Measurements from ENCODE around the gene B3GNT7. TPM values are rescaled to one million over a fixed set of nuclear protein-coding genes. Genes with fewer than 3 reads are reported as not detected.
"Not testable (repeated sequence)": the region's sequence is repeated elsewhere in the genome, so short reads cannot be mapped to it uniquely, and the experiment has no call there.

Gene B3GNT7
- total RNA-seq, 1 donor from 2014 or later = 2.8 TPM

DNA sequence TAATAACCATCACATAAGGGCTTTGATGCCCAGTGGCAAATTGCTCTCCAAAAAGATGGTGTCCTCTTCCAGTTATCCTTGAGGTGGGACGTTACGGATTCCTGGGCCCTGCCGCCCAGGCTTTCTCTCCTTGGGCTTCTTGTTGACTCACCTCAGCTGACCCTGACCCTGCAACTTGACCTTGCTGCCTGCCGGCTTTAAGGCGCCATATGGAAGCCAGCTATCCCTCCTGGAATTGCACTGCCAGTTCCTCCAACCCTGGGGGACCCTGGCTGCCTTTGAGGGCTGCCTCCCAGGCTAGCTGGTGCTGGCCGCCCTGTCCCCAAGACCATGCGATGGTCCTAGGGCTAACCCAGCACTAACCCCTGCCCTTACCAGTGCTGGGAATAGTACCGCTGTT is 28.3 kb upstream of the B3GNT7 start:
- DNase-seq = no peak

DNA sequence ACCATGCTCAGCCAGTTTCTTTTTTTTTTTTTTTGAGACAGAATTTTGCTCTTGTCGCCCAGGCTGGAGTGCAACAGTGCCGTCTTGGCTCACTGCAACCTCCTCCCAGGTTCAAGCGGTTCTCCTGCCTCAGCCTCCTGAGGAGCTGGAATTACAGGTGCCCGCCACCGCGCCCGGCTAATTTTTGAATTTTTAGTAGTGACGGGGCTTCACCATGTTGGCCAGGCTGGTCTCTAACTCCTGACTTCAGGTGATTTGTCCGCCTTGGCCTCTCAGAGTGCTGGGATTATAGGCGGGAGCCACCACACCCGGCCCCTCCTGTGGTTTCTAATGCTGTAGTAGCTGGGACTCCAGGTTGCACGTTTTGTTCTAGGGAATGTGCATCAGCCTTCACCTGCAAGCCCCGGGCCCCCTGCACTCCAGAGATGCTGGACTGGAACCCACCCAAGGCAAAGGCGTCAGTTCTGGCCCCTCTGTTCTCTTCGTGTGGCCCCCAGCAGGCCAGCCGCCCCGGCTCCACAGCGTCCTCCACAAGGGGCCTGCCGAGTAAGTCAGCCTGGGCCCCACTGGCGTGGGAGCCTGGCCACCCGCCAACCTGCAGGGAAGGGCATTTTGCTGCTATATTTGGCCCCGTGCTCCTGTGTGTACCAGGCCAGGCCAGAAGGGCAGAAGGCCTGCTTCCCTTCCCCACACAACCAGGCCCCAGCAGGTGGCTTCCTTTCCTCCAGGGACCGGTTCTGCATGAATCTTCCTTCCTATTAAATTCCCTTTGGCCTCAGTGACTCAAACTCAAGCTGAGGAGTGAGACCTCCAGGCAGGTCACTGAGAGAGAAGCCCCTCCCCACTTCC is 25.7 kb upstream of the B3GNT7 start:
- no peak for DNase-seq

DNA sequence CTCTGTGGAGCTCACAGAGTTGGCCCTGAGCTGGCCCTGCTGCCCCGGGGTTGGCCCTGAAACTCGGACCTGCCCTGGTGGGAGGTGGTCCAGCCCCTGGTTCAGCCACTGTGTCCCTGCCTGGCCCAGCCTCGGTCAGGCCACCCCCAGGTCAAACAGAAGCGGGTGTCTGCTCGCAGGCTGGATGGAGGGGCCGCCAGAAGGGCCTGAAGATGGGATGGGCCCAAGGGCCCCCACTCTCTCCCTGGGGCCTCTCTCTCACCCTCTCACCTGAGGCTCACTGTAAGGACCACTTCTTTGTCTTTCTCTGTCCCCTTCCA is 25.1 kb upstream of the B3GNT7 start:
- DNase-seq = no peak

DNA sequence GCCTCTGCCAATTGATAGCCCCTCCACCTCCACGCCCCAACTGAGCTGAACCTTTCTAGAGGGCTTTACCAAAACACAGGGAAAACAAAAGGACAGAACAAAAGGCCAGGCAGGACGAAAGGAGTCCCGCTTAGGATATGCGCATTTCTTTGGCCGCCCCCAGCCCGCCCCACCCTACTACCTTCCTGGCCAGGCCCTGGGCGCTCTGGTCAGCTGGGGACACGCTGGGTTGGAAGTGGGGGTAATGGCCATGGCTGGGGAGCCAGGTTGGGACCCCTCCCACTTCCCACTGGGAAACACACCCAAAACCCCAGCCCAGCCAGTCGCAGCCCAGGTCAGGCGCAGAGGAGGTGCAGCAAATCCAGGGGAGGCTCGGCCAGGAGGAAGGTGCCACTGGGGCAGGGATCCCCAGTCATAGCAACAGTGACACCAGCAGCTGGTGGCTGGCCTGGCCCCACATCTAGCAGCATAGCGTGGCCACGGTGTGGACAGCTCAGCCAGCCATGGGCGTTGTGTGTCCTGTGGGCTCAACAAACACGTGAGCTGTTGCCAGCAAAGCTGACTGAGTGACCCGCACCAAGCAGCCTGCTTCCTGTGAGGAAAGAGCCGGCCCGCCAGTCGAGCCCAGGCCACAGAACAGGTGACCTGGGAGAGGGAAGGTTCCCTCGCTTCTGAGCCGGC is 24.6 kb upstream of the B3GNT7 start:
- no peak for DNase-seq

DNA sequence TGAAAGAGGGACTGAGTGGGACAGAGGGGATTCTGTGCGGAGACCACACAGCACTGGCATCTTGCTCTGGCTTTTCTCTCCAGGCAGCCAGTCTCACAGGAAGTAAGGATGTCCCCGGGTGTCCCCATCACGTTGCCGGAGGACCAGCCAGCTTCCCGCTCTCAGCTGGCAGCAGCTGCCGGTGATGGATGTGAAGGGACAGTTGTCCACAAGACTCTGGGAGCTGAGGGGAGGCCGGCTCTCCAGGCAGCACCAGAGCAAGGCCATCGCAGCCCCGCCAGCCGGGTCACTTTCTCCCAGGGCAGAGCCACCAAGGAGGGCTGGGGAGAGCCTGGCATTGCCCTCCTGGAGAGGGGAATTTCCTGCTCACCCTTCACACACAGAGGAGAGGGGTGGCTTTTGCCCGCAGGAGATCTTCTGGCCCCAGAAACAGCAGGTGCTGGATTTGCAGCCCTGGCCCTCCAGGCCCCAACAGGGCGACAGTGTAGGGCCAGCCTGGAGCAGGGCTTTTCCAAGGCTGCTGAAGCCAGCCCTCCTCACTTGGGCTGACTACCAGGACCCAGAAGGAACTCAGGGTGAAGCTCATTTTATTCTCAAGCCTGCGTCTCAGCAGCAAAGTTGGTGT is 24.0 kb upstream of the B3GNT7 start:
- DNase-seq = peak; percentile 53

DNA sequence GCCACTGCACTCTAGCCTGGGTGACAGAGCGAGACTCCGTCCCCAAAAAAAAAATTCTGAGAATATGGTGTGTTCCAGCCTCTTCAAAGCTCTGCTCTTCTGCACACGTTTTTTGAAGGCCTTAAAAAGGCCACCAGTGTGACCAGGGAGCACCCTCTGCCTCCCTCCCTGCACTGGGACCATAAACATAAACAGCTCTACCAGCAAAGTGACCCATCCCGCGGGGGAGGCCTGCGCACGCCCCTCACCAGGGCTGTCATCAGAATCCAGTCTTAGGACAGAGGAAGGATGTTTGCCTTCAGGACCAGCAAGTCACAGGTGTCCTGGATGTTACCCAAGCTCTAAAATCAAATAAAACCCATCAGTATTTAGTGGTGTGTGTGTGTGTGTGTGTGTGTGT is 23.2 kb upstream of the B3GNT7 start:
- no peak for DNase-seq

DNA sequence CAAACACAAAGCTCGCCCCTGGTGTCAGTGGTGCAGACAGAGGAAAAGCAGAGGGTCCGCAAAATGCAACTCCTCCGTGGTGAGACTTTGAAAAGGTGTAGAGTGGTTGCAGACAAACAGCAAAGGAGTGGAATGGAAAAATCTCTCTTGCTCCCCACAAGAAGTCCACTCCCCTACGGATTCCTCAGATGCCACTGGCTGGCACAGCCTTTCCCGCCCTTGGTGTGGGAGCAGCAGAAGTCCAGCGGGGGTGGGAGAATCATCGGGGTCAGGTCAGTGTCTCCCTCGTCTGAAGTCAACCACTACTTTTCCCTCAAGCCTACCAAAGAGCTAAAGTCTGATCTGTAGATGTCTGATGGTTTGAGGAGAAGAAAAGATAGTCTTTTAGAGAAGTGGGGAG is 22.3 kb upstream of the B3GNT7 start:
- no peak for DNase-seq

DNA sequence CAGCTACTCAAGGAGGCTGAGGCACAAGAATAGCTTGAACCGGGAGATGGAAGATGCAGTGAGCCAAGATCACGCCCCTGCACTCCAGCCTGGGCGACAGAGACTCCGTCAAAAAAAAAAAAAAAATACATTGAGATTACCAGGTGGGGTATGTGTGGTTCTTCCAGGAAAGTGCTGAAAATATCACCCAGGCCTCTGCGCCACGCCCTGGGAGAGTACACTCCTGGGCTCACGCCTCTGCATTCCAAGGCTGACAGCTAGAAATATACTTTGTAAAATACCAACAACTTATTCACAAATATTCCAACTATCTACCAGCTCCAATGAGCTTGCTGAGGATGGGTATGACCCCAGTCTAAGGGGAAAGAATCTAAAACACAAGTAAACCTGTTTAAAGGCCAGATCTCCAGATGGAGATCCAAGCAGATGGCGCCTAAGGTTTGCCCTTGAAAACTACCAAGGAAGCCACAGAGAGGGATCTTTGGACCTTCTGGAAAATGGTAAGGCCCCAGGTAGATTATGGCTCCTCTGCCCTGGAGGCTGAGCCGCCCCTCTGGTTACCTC is 21.6 kb upstream of the B3GNT7 start:
- no peak for DNase-seq

DNA sequence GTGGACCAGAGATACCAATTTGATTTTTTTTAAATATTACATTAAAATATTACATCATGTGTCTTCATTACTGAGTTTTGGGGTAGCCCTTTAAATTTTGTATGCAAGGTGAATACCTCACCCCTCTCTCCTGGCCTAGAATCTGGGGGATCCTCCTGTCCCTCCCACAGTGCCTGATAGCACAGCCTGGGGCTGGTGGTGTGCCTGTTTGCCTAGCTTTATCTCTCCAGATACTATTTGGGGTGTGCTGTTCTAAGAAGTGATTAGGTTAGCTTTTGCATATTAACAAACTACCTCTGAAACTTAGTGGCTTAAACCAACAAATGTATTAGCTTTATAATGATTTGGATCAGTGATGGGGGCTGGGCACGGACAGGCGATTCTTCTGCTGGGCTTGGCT is 20.7 kb upstream of the B3GNT7 start:
- DNase-seq = no peak

DNA sequence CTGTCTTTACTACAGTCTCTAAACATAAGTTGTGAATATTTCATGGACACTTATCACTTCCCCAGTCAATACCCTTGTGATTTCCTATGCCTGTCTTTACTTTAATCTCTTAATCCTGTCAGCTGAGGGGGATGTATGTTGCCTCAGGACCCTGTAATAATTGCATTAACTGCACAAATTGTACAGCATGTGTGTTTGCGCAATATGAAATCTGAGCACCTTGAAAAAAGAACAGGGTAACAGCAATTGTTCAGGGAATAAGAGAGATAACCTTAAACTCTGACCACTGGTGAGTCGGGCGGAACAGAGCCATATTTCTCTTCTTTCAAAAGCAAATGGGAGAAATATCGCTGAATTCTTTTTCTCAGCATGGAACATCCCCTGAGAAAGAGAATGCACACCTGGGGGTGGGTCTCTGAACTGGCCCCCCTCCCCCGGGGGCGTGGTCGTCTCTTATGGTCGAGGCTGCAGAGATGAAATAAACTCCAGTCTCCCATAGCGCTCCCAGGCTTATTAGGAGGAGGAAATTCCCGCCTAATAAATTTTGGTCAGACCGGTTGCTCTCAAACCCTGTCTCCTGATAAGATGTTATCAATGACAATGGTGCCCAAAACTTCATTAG is 19.4 kb upstream of the B3GNT7 start:
- not testable (repeated sequence) for DNase-seq

DNA sequence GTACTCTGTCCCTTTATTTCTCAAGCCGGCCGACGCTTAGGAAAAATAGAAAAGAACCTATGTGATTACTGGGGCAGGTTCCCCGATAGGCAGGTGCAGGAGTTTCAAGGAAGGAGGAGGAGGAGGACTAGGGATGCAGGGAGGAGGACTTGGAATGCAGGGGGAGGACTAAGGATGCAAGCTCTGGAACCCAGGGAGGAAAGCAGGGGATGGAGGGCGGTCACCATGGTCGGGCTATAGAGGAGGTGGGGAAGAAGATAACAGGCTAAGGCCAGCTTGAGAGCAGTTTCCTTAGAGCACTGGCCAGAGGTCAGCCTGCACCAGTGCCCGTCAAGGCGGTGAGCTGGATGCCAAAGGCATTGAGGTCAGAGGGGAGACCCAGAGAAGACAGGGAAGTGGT is 18.7 kb upstream of the B3GNT7 start:
- DNase-seq = no peak

DNA sequence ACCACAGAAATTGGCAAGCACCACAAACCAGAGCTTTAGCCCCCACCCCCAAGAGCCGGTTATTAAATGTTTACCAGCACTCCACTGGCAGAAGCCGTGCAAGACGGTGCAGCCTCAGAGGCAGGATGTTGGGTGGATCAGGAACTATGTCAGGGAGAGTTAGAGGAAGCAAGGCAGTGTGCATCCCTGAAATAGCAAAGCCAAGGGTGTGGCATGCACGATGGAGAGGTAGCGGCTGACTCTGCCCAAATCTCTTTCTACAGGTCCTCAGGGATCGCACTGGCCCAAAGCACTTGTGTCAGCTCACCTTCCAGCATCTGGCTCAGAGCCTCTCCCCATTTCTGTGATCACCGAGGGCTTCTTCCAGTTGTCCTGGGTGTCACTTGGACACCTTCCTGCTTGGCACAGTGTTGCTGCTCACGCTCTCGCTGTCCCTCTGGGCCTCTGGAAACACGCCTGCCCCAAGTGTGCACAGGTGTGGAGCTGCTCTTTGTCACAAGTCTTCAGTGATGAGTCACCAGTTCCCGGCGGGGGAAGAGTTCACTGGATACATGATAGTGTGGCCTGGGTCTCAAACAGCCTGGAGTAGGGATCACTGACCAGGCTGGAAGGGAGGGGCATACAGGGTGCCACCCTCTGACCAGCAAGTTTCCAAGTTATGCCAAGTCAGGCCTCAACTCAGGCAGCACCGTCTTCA is 17.3 kb upstream of the B3GNT7 start:
- DNase-seq = no peak

DNA sequence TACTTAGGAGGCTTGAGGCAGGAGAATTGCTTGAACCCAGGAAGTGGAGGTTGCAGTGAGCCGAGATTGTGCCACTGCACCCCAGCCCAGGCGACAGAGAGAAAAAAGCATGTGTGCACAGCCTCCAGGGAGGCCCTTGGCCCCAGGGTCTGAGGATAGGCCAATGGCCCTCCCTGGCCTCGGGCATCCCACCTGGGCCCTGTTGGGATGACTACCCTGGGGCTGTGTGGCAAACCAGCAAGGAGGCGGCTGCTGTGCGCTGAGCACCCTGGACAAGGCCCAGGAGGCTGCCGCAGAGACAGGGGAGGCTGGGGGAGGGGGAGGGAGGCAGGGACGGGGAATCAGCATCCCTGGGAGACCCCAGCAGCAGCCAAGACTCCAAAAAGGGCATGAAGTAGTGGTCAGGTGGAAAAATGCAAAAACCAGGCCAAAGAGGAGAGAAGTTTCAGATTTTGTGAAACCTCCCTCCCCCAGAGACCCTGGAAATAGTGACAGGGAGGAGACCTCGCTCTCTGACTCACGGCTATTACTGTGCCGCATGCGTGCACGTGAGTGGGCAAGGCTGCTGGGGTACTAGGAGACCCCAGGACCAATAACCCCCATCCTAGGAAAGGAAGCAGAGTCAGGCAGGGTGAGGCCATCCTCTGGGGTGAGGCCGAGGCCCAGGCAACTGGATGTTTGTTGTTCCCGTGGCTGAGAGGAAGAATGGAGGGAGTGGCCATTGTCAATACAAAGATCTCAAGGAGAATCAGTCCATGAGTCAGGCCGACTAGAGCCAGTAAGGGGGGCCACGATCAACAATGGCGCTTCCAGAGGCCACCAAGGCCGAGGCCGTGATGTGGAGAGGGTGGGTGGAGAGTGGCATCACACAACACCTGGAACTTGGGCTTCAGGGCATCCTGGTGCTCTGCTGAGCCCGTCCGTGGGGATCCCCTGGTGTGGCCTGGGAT is 16.0 kb upstream of the B3GNT7 start:
- no peak for DNase-seq

DNA sequence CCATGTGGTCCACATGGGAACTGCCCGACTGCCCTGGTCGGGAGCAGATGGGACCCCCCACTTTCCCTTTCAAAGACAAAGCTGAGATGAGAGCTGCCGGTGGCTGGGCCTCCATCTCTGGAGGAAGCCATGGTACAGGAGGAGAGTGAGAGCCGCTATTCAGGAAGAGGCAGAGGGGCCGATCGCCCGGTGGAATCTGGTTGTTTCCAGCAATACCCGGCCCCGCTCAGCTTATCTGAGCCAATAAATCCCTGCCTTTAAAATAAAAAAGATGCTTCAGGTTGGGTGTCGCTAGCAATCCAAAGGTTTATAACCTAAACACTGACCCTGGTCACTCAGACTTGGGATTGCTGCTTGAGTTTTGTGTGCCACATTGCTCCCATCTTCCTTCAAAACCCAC is 15.2 kb upstream of the B3GNT7 start:
- DNase-seq = no peak

DNA sequence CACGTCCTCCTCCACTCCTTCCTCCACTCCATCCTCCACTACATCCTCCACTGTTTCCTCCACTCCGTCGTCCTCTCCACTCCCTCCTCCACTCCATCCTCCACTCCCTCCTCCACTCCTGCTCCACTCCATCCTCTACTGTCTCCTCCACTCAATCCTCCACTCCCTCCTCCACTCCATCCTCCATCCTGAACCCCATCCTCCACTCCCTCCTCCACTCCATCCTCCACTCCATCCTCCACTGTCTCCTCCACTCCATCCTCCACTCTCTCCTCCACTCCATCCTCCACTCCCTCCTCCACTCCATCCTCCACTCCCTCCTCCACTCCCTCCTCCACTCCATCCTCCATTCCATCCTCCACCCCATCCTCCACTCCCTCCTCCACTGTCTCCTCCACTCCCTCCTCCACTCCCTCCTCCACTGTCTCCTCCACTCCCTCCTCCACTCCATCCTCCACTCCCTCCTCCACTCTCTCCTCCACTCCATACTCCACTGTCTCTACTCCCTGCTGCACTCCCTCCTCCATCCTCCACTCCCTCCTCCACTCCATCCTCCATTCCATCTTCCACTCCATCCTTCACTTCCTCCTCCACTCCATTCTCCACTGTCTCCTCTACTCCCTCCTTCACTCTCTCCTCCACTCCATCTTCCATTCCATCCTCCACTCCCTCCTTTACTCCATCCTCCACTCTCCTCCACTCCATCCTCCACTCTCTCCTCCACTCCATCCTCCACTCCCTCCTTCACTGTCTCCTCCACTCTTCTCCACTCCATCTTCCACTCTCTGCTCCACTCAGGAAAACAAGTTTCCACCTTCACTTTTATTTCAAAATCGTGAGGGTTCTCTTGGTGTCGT is 14.3 kb upstream of the B3GNT7 start:
- DNase-seq = no peak

DNA sequence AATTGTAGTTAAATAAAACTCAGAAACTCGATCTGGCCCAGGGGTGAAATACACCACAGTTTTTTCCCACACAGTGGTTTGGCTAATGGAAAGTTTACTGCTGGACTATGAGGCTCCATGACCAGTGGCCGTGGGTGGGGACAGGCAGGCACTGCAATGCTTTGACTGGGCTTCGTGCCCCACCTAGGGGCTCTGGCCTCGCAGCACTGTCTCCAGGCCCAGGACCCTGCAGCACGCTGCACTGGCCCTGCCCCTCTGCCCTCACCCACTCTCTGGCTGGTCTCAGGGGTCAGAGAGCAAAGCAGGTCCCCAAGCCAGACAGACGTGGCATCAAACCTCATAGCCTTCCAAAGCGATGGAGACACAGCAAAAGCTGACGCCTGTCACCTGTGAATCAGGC is 13.4 kb upstream of the B3GNT7 start:
- no peak for DNase-seq

DNA sequence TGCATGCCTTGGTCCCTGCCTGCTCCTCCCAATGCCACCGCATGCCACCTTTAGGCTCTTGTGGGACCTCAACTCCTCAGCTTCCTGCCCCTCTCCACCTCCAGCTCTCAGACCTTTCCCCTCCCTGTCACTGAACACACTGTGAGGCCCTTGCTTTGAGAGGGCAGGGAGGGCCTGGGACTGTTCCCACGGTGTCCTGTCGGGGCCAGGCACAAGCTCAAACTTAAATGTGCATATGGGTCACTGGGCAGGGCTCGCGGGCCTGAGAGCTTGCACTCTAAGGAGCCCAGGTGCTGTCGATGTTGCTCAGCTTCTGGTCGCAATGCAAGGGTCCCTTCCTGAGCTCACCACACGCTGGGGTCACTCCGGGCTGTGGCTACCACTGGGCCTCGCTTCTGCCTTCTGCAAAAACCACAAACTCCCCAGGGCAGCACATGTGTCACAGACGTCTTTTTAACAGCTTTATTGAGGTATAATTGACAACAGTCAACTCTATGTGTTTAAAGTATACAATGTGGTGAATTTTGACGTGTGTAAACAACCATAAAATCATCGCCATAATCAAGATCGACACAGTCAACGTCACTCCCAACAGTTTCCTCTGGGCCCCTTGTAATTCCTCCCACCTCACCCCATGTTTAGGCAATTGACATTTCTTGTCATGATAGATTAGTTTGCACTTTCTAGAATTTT is 11.9 kb upstream of the B3GNT7 start:
- no peak for DNase-seq

DNA sequence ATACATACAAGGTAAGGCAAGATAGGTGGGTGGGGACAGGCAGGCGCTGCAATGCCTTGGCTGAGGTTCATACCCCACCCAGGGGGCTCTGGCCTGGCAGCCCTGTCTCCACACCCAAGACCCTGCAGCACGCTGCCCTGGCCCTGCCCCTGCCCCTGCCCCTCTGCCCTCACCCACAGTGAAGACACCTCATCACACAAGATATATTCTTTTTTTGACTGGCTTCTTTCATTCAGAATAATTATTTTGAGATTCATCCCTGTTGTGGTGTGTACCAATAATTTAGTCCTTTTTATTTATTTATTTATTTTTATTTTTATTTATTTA is 11.4 kb upstream of the B3GNT7 start:
- no peak for DNase-seq

DNA sequence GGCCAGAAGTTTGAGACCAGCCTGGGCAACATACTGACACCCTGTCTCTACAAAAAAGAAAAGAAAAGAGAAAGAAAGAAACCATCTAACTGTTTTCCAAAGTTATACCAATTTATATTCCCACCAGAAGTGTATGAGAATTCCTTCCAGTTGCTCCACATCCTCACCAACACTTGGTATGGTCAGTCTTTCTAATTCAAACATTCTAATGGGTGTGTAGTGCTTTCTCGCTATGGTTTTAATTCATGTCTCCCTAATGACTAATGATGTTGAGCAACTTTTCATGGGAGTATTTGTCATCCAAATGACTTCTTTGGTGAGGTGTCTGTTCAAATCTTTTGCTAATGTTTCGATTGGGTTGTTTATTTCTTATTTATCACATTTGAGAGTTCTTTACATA is 10.5 kb upstream of the B3GNT7 start:
- DNase-seq = no peak

DNA sequence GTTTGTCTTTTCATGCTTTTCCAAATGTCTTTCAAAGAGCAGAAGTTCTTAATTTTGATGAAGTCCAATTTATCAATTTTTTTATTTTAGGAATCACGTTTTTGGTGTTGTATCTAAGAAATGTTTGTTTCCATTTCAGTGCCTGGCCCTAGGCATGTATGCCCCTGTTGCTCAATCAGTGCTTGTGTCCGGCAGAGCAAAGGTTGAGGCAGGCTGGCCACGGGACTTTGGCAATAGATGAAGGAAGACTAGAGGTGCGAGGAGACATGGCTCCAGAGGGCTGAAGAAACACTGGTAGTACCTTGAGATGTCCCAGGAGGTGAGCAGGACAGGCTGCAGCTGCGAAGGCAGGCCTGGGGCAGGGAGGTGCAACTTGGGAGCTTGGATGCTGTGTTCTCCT is 10.1 kb upstream of the B3GNT7 start:
- DNase-seq = no peak

Measured in tongue (tissue), 2 donors.